DOHH2 (cell line): ENCODE results near the gene CDK6.

Experiments
- CTCF ChIP-seq: fragments of 200-600 bp; sonication (generic); IDR thresholded peaks from one replicate; pipeline ENCODE4 v1.5.1; 2014; ENCODE audit warnings: antibody characterized with exemption, mild to moderate bottlenecking, low read depth, low read length; ENCODE audit not compliant: poor library complexity, severe bottlenecking
- EZH2phosphoT487 ChIP-seq: fragments of 200-600 bp; sonication (generic); IDR thresholded peaks from 2 replicates; pipeline ENCODE4 v1.6.1; 2017; ENCODE audit warnings: borderline replicate concordance, mild to moderate bottlenecking, antibody characterized with exemption, low read length, moderate library complexity, mixed read lengths

- TF ChIP-seq CTCF (no peak), EZH2phosphoT487 (no peak)
Observed at GRCh38 chr7:92845736-92846135, 9.4 kb upstream of the CDK6 start.
